ENCODE measurements around the gene ELL. TPM values are rescaled to one million over a fixed set of nuclear protein-coding genes. Genes with fewer than 3 reads are reported as not detected.
A peak's percentile ranks its signal among the peaks of the same experiment; 100 is the strongest.

The ELL gene
- total RNA-seq, 1 donor from 2014 or later, result 27.8 TPM

DNA sequence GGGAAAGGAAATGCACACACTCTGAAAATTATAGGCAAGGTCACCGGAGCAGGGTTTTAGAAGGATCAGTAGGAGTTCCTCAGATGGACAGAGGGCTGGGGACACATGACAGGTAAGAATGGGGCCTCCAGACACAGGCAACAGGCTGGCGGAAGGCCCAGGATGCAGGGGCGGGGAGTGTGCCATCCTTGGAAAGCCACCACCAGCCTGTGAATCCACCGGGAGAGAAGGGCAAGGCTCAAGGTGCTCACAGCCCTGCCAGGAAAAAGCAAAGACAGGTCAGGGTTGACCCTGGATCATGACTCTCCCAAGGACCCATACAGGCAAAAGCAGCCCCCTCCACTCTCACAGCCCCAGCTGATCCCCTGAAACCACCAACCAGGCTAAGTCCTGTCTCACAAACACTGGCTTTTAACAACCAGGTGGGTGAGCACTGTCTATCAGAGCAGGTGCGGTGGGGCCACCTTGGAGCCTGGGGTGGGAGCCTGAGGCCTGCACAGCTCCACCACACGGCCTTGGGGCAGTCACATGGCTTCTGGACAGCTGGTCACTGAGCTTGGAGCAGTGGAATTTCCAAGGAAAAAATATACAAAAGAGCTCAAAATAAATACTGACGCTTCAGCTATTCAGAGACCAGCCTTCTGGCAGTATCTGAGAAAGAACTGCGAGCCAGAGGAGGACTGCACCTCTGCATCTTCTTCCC lies 48.7 kb downstream of the ELL start:
- H3K4me1 Mint-ChIP-seq, result peaks cover 23% of the 10 kb centered on the region
- intact Hi-C loops (cut with micrococcal nuclease), result no loop called here
- no peak overlapping the region for H3K4me3 Mint-ChIP-seq
- H3K9me3 Mint-ChIP-seq, result no peaks in the 10 kb centered on the region
- H3K36me3 Mint-ChIP-seq (ENCODE audit: low read depth), result peaks cover 2% of the 10 kb centered on the region
- no peak for DNase-seq
- H3K27me3 Mint-ChIP-seq, result no peaks in the 10 kb centered on the region
- no peak overlapping the region for H3K27ac Mint-ChIP-seq

DNA sequence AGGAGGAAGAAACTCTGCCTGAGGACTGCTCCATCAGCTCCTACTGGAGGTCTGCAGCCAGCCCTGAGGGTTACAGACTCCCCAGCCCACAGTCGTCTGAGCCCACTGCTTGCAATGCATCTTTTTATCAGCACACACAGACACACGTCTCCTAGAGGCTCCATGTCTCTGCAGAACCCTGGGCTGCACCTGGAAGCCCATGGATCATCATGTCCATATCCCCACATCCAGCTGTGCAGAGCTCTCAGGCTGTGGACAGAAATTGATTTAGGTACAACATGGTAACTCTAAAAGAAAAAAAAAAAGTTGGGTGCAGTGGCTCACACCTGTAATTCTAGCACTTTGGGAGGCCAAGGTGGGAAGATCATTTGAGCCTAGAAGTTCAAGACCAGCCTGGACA lies 51.1 kb downstream of the ELL start:
- intact Hi-C loops (cut with micrococcal nuclease), result no loop called here
- Mint-ChIP-seq H3K4me3 (no peak overlapping the region), H3K27ac (no peak overlapping the region)

DNA sequence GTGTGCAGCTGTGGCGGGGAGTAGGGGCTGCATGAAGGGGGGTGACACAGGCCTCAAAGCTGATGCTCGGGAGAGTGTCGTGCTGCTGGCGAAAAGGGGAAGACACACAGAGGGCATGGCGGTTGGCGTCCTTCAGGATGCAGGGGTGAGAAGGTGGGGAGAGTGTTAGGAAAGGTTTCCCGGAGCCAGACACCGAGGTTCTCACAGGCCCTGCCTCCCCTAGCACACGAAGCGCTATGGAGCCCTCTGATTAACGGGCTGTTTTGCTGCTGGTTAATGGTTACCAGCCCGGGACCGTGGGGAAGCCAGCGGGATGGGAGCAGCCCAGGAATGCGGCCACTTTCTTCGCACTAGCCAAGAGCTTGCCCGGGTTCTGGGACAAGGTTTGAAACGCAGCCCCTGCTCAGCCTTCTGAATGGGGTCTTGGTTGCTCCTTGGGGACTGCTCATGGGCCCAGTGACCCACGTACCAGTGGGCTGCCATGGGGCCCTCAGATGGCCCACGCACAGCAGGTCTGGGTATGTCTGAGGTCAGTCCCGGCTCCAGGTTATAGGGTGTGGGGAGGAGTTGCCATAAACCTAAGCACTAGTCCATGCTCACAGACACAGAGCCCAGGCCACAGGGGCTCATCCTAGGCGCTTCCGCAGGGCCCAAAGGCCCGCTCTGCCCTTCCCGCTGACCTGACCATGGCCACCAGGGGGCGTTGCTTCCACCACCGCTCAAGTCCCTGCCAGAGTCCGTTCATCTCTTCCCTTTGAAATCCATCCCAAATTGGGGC lies 52.6 kb downstream of the ELL start:
- peaks cover 18% of the 10 kb centered on the region for H3K4me1 Mint-ChIP-seq
- DNase-seq, result peak; percentile 87
- H3K4me3 Mint-ChIP-seq, result no peak overlapping the region
- H3K9me3 Mint-ChIP-seq, result no peaks in the 10 kb centered on the region
- no peaks in the 10 kb centered on the region for H3K27me3 Mint-ChIP-seq
- intact Hi-C loops (cut with micrococcal nuclease), result loop anchor here (10.0 kb wide), 1 partner anchor 376 kb away; no protein-coding TSS in a partner anchor
- H3K27ac Mint-ChIP-seq, result peak overlapping the region; percentile 37
- peaks cover 10% of the 10 kb centered on the region for H3K36me3 Mint-ChIP-seq (ENCODE audit: low read depth)

More for the DNA sequence above, 51.1 kb downstream of the ELL start:
- Mint-ChIP-seq H3K4me1 (peaks cover 17% of the 10 kb centered on the region), H3K36me3 (ENCODE audit: low read depth) (peaks cover 2% of the 10 kb centered on the region), H3K27me3 (no peaks in the 10 kb centered on the region), H3K9me3 (no peaks in the 10 kb centered on the region)
- DNase-seq, result no peak

DNA sequence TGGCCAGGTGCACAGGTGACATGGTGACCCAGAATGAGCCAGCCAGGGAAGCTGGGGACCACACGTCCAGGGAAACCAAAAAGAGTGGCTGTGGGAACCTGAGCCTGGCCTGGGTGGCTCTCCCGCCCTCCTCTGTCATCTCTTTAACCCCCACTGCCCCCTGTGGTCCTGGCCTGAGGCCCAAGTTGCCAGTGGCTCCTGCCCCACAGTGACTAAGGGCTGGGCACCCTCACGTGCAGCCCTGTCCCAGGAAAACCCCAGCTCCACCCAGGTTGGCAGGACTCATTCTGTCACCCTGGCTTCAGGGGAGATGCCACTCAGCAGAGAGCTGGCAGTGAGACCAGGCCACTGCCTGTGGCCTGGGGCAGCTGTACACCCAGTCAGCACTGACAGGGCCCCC lies 53.4 kb downstream of the ELL start:
- H3K27me3 Mint-ChIP-seq, result no peaks in the 10 kb centered on the region
- H3K4me3 Mint-ChIP-seq, result no peak overlapping the region
- intact Hi-C loops (cut with micrococcal nuclease), result loop anchor here (10.0 kb wide), 1 partner anchor 376 kb away; no protein-coding TSS in a partner anchor
- peaks cover 10% of the 10 kb centered on the region for H3K36me3 Mint-ChIP-seq (ENCODE audit: low read depth)
- no peaks in the 10 kb centered on the region for H3K9me3 Mint-ChIP-seq
- no peak for DNase-seq
- H3K4me1 Mint-ChIP-seq, result peaks cover 18% of the 10 kb centered on the region
- no peak overlapping the region for H3K27ac Mint-ChIP-seq

DNA sequence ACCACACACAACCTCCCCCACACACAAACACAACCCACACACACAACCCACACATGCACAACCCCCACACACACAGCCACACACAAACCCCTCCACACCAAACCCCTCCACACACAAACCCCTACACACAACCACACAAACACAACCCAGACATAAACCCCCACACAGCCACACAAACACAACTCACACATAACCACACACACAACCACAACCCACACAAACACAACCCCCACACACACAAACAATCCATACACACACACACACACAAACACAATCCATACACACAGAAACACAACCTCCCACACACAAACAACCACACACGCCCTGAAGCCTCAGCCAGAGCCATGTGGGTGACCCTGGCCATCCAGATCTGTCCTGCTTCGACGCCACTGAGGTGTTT lies 53.9 kb downstream of the ELL start:
- intact Hi-C loops (cut with micrococcal nuclease), result loop anchor here (10.0 kb wide), 1 partner anchor 377 kb away; no protein-coding TSS in a partner anchor
- H3K27ac Mint-ChIP-seq, result peak overlapping the region; percentile 66
- no peaks in the 10 kb centered on the region for H3K9me3 Mint-ChIP-seq
- H3K27me3 Mint-ChIP-seq, result no peaks in the 10 kb centered on the region
- no peak overlapping the region for H3K4me3 Mint-ChIP-seq
- H3K4me1 Mint-ChIP-seq, result peaks cover 18% of the 10 kb centered on the region
- no peak for DNase-seq
- peaks cover 10% of the 10 kb centered on the region for H3K36me3 Mint-ChIP-seq (ENCODE audit: low read depth)

DNA sequence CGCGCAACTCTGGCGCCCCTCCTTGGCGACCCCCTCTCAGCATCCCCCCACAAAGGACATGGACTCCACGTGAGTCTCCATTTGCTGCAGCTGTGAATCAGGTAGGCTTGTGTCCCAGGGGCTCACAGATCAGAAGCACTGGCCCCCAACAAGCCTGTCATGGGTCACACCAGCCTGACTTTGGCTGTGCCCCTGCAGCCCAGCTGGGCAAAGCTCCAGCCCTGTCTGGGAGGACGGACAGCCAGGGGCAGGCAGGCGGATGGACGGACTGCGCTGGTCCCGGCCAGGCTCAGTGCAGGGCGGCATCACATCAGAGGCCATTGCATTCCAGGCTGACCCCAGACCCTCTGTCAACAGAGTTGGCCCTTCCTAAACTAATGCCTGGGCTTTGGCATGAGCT lies 55.5 kb downstream of the ELL start:
- no peak overlapping the region for H3K27ac Mint-ChIP-seq
- peaks cover 13% of the 10 kb centered on the region for H3K36me3 Mint-ChIP-seq (ENCODE audit: low read depth)
- H3K4me3 Mint-ChIP-seq, result no peak overlapping the region
- no peaks in the 10 kb centered on the region for H3K9me3 Mint-ChIP-seq
- peaks cover 21% of the 10 kb centered on the region for H3K4me1 Mint-ChIP-seq
- no peaks in the 10 kb centered on the region for H3K27me3 Mint-ChIP-seq
- no peak for DNase-seq
- intact Hi-C loops (cut with micrococcal nuclease), result loop anchor here (10.0 kb wide), 1 partner anchor 378 kb away; no protein-coding TSS in a partner anchor

DNA sequence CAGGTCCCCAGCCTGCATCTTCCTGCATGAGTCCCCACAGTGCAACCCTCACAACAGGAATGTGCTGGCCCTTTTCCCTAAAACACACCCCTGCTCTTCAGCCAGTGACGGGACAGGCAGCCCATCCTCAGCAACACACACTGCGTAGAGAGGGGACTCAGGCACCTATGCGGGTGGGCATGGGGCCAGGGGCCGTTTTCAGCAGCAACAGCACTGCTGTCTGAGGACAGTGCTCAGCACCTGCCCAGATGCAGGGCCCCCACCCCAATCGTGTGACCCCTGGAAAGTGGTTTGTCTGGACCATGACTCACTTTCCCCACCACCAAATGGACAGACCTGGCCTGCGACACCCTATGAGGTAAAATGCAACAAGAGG lies 55.9 kb downstream of the ELL start:
- H3K9me3 Mint-ChIP-seq, result no peaks in the 10 kb centered on the region
- no peaks in the 10 kb centered on the region for H3K27me3 Mint-ChIP-seq
- H3K4me1 Mint-ChIP-seq, result peaks cover 21% of the 10 kb centered on the region
- no peak for DNase-seq
- H3K27ac Mint-ChIP-seq, result no peak overlapping the region
- peaks cover 13% of the 10 kb centered on the region for H3K36me3 Mint-ChIP-seq (ENCODE audit: low read depth)
- no peak overlapping the region for H3K4me3 Mint-ChIP-seq
- intact Hi-C loops (cut with micrococcal nuclease), result loop anchor here (10.0 kb wide), 1 partner anchor 379 kb away; no protein-coding TSS in a partner anchor

DNA sequence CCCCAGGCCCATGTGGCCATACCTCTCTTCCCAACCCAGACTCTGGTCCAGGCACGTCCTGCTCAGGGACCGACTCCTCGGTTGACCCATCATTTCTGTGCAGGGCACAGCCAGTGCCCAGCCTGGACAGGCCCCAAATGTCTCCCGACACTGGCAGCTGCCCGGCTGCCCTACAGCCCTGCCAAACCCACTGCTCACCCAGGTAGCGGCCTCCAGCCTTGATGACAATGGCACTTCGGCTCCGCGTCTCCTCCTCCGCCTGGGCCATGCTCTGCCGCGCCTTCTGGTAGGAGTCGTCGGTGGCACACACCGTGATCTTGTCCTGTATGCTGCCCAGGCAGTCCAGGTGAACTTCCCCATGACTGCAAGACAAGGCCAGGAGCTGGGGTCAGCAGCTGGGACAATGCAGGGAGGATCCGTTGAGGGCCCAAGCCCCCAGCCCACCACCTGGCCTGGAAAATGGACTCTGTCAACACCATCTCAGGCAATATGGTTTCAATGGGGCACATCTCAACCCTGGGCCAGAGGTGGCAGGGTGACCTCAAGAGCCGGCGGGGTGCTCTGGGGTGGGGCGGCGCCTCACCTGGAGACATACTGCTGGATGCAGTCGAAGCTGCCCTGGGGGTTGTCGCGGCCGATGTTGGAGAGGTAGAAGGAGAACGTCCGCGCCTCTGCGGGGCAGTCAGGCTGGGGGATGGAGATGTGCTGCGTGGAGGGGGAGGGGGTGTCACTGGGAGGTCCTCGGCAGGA lies 56.5 kb downstream of the ELL start:
- Mint-ChIP-seq H3K27me3 (no peaks in the 10 kb centered on the region), H3K27ac (peak overlapping the region; percentile 59), H3K4me3 (peak overlapping the region; percentile 28), H3K4me1 (peaks cover 21% of the 10 kb centered on the region), H3K36me3 (ENCODE audit: low read depth) (peaks cover 13% of the 10 kb centered on the region), H3K9me3 (no peaks in the 10 kb centered on the region)
- intact Hi-C loops (cut with micrococcal nuclease), result loop anchor here (10.0 kb wide), 1 partner anchor 379 kb away; no protein-coding TSS in a partner anchor
- DNase-seq, result no peak

DNA sequence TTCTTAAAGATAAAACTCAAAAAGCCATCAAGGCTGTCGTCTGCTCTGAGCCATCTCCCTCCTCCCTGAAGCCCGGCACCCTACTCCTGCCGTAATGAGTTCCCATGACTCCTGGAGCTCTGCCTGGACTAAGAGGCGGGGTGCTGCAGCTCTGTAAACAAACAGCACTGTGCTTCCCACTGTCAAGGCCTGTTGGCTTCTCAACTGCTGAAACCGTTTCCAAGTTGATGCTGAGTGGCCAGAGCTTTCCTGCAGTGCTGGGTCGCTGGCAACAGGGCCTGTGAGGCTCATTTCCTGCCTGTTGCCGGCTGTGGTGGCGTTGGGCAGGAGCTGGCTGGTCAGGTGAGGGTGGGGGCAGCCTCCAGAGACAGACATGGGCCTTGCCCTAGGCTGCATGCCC lies 57.2 kb downstream of the ELL start:
- peak overlapping the region; percentile 13 for H3K27ac Mint-ChIP-seq

DNA sequence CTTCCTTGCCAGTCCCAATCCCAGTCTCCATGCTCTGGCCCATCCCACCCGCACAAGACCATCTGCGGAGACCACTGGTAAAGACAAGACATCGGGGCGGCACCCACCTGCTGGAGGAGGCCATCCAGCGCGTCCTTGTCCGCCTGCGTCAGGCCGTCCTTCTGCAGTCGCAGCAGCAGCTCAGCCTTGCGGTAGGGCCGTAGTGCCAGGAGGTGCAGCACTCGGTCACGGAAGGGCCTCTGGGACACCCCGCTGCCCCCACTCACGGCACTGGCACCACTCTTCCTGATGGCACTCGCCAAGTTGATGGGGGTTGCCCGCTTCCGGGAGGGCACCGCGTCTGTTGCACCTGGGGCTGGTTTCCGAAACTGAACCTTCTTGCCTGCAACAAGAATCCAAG lies 60.4 kb downstream of the ELL start:
- intact Hi-C loops (cut with micrococcal nuclease), result loop anchor here (10.0 kb wide), 1 partner anchor 383 kb away; no protein-coding TSS in a partner anchor
- DNase-seq, result no peak
- H3K27me3 Mint-ChIP-seq, result no peaks in the 10 kb centered on the region
- H3K27ac Mint-ChIP-seq, result no peak overlapping the region
- H3K4me3 Mint-ChIP-seq, result no peak overlapping the region
- H3K4me1 Mint-ChIP-seq, result peaks cover 13% of the 10 kb centered on the region
- no peaks in the 10 kb centered on the region for H3K9me3 Mint-ChIP-seq
- peaks cover 21% of the 10 kb centered on the region for H3K36me3 Mint-ChIP-seq (ENCODE audit: low read depth)

More for the DNA sequence above, 57.2 kb downstream of the ELL start:
- Mint-ChIP-seq H3K4me3 (no peak overlapping the region), H3K9me3 (no peaks in the 10 kb centered on the region), H3K4me1 (peaks cover 20% of the 10 kb centered on the region), H3K27me3 (no peaks in the 10 kb centered on the region), H3K36me3 (ENCODE audit: low read depth) (peaks cover 15% of the 10 kb centered on the region)
- intact Hi-C loops (cut with micrococcal nuclease), result loop anchor here (10.0 kb wide), 1 partner anchor 380 kb away; no protein-coding TSS in a partner anchor
- DNase-seq, result no peak

DNA sequence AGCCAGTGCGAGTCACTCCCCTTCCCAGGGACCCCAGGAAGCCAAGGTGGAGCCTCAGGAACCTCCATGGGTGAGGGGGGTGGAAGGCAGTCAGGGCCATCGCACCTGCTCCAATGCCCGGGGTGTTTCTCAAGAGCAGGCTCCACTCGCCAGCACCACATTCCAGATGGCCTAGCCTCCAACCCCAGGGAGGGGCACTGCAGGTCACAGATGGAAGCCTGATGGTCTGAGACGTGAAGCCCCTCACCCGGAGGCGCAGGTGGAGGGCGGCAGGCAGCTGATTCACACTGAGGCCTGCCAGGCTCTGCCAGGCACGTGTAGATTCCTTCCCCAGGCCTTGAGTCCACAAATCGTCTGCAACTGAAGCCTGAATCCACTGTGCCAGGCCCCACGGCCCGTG lies 61.0 kb downstream of the ELL start:
- peaks cover 22% of the 10 kb centered on the region for H3K36me3 Mint-ChIP-seq (ENCODE audit: low read depth)
- no peaks in the 10 kb centered on the region for H3K27me3 Mint-ChIP-seq
- peaks cover 13% of the 10 kb centered on the region for H3K4me1 Mint-ChIP-seq
- no peak overlapping the region for H3K4me3 Mint-ChIP-seq
- DNase-seq, result no peak
- no peak overlapping the region for H3K27ac Mint-ChIP-seq
- H3K9me3 Mint-ChIP-seq, result no peaks in the 10 kb centered on the region
- intact Hi-C loops (cut with micrococcal nuclease), result loop anchor here (10.0 kb wide), 1 partner anchor 384 kb away; no protein-coding TSS in a partner anchor

DNA sequence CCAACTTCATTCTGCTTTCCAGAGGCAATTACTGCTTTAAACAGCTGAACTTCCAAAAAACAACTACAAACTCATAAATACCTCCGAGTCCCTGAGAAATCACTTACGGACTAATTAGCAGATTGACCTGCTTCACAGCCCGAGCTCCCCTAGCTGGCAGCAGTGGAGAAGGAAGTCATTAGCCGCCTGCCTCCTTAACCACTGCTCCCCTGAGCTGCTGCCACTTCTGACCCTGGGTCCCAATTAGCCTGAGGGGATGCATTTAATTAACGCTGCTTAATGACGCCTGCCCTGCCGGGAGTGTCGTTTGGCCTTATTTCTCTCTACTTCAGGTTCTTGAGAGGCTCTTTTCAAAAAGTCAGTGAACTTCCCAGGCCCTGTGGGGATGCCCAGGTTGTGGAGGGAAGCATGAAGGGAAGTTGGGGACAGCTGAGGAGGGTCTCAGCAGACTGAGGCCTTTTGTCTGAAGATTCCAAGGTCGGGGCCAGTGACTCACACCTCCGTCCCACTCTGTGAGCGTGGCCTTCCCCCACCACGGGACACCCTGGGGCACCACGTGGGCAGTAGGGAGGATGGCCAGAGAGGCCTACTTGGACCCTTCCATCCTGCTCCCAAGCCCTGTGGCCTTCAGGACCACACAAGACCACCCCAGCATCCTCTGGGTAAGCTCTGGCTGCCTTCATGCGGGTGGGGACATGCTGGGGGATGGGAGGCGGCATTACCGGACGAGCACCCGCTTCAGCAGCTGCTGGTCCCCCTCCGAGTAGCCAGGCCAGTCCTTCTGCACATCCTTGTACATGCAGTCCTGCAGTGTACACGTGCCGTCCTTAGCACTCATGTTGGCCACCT lies 64.2 kb downstream of the ELL start:
- H3K27me3 Mint-ChIP-seq, result no peaks in the 10 kb centered on the region
- H3K36me3 Mint-ChIP-seq (ENCODE audit: low read depth), result peaks cover 23% of the 10 kb centered on the region
- no peak overlapping the region for H3K4me3 Mint-ChIP-seq
- H3K4me1 Mint-ChIP-seq, result peaks cover 3% of the 10 kb centered on the region
- intact Hi-C loops (cut with micrococcal nuclease), result loop anchor here (10.0 kb wide), 1 partner anchor 217 kb away; no protein-coding TSS in a partner anchor
- no peak for DNase-seq
- no peak overlapping the region for H3K27ac Mint-ChIP-seq
- H3K9me3 Mint-ChIP-seq, result no peaks in the 10 kb centered on the region

DNA sequence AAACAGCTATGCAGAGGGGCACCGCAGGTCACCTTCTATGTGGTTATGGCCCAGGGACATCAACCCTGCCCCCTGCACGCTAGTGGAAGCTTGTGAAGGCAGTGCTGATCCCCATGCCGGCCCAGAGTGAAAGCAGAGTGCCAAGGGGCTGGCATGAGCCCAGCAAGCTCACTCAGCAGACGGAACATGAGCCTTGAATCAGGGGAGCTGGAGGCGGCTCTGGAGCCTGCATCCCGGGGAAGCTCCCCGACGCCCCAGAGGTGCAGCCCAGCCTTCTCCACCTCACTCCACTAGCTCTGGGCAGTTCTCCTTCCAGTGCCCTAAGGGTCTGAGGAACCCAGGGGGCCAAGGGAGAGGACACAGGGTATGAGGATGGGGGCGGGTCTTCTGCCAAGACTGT lies 64.9 kb downstream of the ELL start:
- Mint-ChIP-seq H3K27ac (no peak overlapping the region), H3K36me3 (ENCODE audit: low read depth) (peaks cover 24% of the 10 kb centered on the region), H3K4me1 (peaks cover 2% of the 10 kb centered on the region), H3K9me3 (no peaks in the 10 kb centered on the region), H3K4me3 (no peak overlapping the region), H3K27me3 (no peaks in the 10 kb centered on the region)
- intact Hi-C loops (cut with micrococcal nuclease), result loop anchor here (10.0 kb wide), 1 partner anchor 218 kb away; no protein-coding TSS in a partner anchor
- DNase-seq, result no peak
